Ramos (cell line): ENCODE data around the gene PXDN.

Source experiments
- in situ Hi-C: fragments of 300-500 bp; cut with MboI; formaldehyde crosslinking; loops from one replicate; pipeline ENCODE4 v1.14.3; 2022; ENCODE audit warnings: low sequenced_read_pairs; ENCODE audit not compliant: unreplicated experiment

PXDN gene

GRCh38 chr2:1641523-1641922, 102.8 kb downstream of the PXDN start:
- in situ Hi-C loops = no loop called here

- in situ Hi-C loops = no loop called here
Measured at GRCh38 chr2:1640301-1641135, 103.8 kb downstream of the PXDN start.

- in situ Hi-C loops = no loop called here
Measured at GRCh38 chr2:1639086-1639858, 105.0 kb downstream of the PXDN start.

GRCh38 chr2:1638281-1638860, 105.9 kb downstream of the PXDN start:
- in situ Hi-C loops = no loop called here

- in situ Hi-C loops = no loop called here
Measured at GRCh38 chr2:1636791-1637415, 107.4 kb downstream of the PXDN start.

GRCh38 chr2:1635823-1636222, 108.5 kb downstream of the PXDN start:
- in situ Hi-C loops = no loop called here

- in situ Hi-C loops = no loop called here
Measured at GRCh38 chr2:1634681-1635341, 109.5 kb downstream of the PXDN start.

GRCh38 chr2:1633936-1634587, 110.3 kb downstream of the PXDN start:
- in situ Hi-C loops = no loop called here

- in situ Hi-C loops = no loop called here
Measured at GRCh38 chr2:1633092-1633671, 111.1 kb downstream of the PXDN start.

- in situ Hi-C loops = no loop called here
Measured at GRCh38 chr2:1632510-1632909, 111.8 kb downstream of the PXDN start.

- in situ Hi-C loops = no loop called here
Measured at GRCh38 chr2:1632002-1632348, 112.3 kb downstream of the PXDN start.

GRCh38 chr2:1631292-1632001, 112.9 kb downstream of the PXDN start:
- in situ Hi-C loops = no loop called here

- in situ Hi-C loops = no loop called here
Measured at GRCh38 chr2:1628893-1629292, 115.4 kb downstream of the PXDN start.

GRCh38 chr2:1627628-1628381, 116.5 kb downstream of the PXDN start:
- in situ Hi-C loops = no loop called here

GRCh38 chr2:1626271-1626681, 118.0 kb downstream of the PXDN start:
- in situ Hi-C loops = no loop called here

GRCh38 chr2:1625281-1626001, 118.9 kb downstream of the PXDN start:
- in situ Hi-C loops = no loop called here

- in situ Hi-C loops = no loop called here
Measured at GRCh38 chr2:1623906-1624445, 120.3 kb downstream of the PXDN start.
